ENCODE measurements around the gene HAP1. TPM values are rescaled to one million over a fixed set of nuclear protein-coding genes. Genes with fewer than 3 reads are reported as not detected.

The HAP1 gene, protein sequence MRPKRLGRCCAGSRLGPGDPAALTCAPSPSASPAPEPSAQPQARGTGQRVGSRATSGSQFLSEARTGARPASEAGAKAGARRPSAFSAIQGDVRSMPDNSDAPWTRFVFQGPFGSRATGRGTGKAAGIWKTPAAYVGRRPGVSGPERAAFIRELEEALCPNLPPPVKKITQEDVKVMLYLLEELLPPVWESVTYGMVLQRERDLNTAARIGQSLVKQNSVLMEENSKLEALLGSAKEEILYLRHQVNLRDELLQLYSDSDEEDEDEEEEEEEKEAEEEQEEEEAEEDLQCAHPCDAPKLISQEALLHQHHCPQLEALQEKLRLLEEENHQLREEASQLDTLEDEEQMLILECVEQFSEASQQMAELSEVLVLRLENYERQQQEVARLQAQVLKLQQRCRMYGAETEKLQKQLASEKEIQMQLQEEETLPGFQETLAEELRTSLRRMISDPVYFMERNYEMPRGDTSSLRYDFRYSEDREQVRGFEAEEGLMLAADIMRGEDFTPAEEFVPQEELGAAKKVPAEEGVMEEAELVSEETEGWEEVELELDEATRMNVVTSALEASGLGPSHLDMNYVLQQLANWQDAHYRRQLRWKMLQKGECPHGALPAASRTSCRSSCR
- total RNA-seq = 0.17 and 0.26 TPM in 2 replicates
- 0.01 and 0.02 TPM in 2 replicates for polyA plus RNA-seq
- polyA plus RNA-seq (2012) = not detected in 2 replicates
- not detected in 2 replicates for polyA minus RNA-seq (ENCODE audit: low replicate concordance)

- Histone ChIP-seq H4K20me1 (ENCODE audit: control insufficient read depth, extremely low read depth, insufficient read depth, low read length) (no peaks in the 10 kb centered on the region), H3K36me3 (ENCODE audit: control insufficient read depth, insufficient read depth, low read length) (no peaks in the 10 kb centered on the region), H3K4me3 (replicated peaks in 1 of 4; ENCODE audit: control extremely low read depth in 1 of 4, insufficient read depth in 1 of 4, low read depth in 3 of 4, low read length in 4 of 4) (peak within 1 kb of the TSS in 3 of 4 experiments; percentile 19 to 50 (median 42)), H3K27me3 (ENCODE audit: control insufficient read depth, insufficient read depth, low read length) (peaks cover 57% of the 10 kb centered on the region), H2AFZ (ENCODE audit: low read length) (no peak within 1 kb of the TSS), H3K4me2 (ENCODE audit: extremely low read depth, insufficient read depth, low read length) (peak within 1 kb of the TSS; percentile 75), H3K27ac (ENCODE audit: insufficient read depth, low read length) (no peak within 1 kb of the TSS), H3K9me3 (ENCODE audit: control insufficient read depth, insufficient read depth, low read depth, low read length) (no peaks in the 10 kb centered on the region), H3K79me2 (ENCODE audit: control insufficient read depth, insufficient read depth, low read length) (no peaks in the 10 kb centered on the region), H3K9ac (ENCODE audit: insufficient read depth, low read length) (no peak within 1 kb of the TSS), H3K4me1 (ENCODE audit: control insufficient read depth, extremely low read depth, insufficient read depth, low read length) (no peaks in the 10 kb centered on the region)
- DNase-seq (ENCODE audit: low read depth in 2 of 2) = peak; percentile 17 to 19
- TF ChIP-seq, protein P1, sequence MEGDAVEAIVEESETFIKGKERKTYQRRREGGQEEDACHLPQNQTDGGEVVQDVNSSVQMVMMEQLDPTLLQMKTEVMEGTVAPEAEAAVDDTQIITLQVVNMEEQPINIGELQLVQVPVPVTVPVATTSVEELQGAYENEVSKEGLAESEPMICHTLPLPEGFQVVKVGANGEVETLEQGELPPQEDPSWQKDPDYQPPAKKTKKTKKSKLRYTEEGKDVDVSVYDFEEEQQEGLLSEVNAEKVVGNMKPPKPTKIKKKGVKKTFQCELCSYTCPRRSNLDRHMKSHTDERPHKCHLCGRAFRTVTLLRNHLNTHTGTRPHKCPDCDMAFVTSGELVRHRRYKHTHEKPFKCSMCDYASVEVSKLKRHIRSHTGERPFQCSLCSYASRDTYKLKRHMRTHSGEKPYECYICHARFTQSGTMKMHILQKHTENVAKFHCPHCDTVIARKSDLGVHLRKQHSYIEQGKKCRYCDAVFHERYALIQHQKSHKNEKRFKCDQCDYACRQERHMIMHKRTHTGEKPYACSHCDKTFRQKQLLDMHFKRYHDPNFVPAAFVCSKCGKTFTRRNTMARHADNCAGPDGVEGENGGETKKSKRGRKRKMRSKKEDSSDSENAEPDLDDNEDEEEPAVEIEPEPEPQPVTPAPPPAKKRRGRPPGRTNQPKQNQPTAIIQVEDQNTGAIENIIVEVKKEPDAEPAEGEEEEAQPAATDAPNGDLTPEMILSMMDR (conservative IDR thresholded peaks at IDR 0.05 in 1 of 2, IDR thresholded peaks at IDR 0.05 in 1 of 2; ENCODE audit: low read depth in 1 of 2, low read length in 2 of 2) = no peak
- TF ChIP-seq EZH2 (IDR thresholded peaks at IDR 0.05; ENCODE audit: low read length, missing control alignments) = peak; percentile 90
These were observed at the start of gene HAP1 for GRCh38 chr17:41734139-41734948. TSS of gene HAP1 (minus strand) at chr17:41734643. CDS start at chr17:41734634, 9 bp downstream.

- Histone ChIP-seq H4K20me1 (ENCODE audit: control insufficient read depth, extremely low read depth, insufficient read depth, low read length) (no peaks in the 10 kb centered on the region), H2AFZ (ENCODE audit: low read length) (no peak overlapping the region), H3K79me2 (ENCODE audit: control insufficient read depth, insufficient read depth, low read length) (no peaks in the 10 kb centered on the region), H3K27me3 (ENCODE audit: control insufficient read depth, insufficient read depth, low read length) (no peaks in the 10 kb centered on the region), H3K4me2 (ENCODE audit: extremely low read depth, insufficient read depth, low read length) (no peak overlapping the region), H3K9ac (ENCODE audit: insufficient read depth, low read length) (no peak overlapping the region), H3K4me1 (ENCODE audit: control insufficient read depth, extremely low read depth, insufficient read depth, low read length) (peaks cover 14% of the 10 kb centered on the region), H3K4me3 (replicated peaks in 1 of 4; ENCODE audit: control extremely low read depth in 1 of 4, insufficient read depth in 1 of 4, low read depth in 3 of 4, low read length in 4 of 4) (no peak overlapping the region), H3K36me3 (ENCODE audit: control insufficient read depth, insufficient read depth, low read length) (no peaks in the 10 kb centered on the region), H3K9me3 (ENCODE audit: control insufficient read depth, insufficient read depth, low read depth, low read length) (no peaks in the 10 kb centered on the region), H3K27ac (ENCODE audit: insufficient read depth, low read length) (no peak overlapping the region)
- DNase-seq (ENCODE audit: low read depth in 2 of 2) = no peak
- TF ChIP-seq, protein P1 (conservative IDR thresholded peaks at IDR 0.05 in 1 of 2, IDR thresholded peaks at IDR 0.05 in 1 of 2; ENCODE audit: low read depth in 1 of 2, low read length in 2 of 2) = no peak
- TF ChIP-seq EZH2 (IDR thresholded peaks at IDR 0.05; ENCODE audit: low read length, missing control alignments) = no peak
These were observed 47.7 kb upstream of the HAP1 start for GRCh38 chr17:41782142-41782541.

Measured in fibroblast of lung (primary cell).